Measurements from ENCODE around the gene NR1D1. TPM values are rescaled to one million over a fixed set of nuclear protein-coding genes. Genes with fewer than 3 reads are reported as not detected.

Gene NR1D1
- total and polyA plus RNA-seq, 2 of the 8 experiments (the other 6 are each of a cell fraction or from before 2014, with no cell fraction given) = 1.5 to 4.6 TPM

DNA sequence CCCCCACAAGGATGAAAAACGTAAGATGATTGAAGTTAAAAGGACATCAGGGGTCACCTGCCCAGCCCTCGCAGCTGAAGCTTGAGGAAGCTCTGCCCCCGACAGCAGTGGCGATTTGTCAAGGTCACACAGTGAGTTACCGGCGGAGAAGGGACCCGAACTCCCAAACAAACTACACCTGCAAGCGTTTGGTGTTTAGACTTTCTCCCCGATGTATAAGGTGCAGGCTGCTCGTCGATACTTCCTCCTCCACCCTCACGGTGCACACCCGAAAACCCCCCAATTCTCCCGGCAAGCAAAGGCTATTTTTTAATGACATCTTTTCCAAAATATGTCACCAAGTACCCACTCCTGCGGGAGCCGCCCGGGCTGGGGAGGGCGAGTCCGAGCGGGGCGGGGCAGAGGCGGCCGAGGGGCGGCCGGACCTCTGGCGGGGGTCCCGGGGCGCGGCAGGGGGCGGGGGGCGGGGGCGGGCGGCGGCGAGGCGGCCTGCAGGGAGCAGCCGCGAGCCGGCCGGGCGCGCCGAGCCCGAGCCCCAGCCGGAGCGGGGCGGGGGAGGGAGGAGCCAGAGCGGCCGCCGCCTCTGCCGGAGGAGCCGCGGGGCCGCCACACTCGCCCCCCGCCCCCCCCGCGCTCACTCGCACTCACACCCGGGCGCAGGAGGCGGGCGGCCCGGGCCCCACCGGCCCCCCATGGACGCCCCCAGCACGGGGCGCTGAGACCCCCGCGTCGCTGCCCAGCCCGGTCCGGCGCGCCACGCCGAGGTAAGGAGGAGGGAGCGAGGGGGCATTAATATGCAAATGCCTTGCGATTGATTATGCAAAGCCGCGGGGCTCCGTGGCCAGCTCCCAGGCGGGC, 37.8 kb downstream of the NR1D1 start, which contains the start of gene THRA:
TSS of gene THRA (plus strand) at position 637 of the 858 bp plus-strand sequence. CDS start 11,524 bp downstream, outside the sequence.
- peak within 1 kb of the TSS; percentile 84 for H4K5ac ChIP-seq (ENCODE audit: insufficient read length, low read depth, low read length)
- H3K4me2 ChIP-seq (ENCODE audit: insufficient read depth in 1 of 2, low read depth in 2 of 2, low read length in 2 of 2) = peak within 1 kb of the TSS; percentile 75 to 87
- peak within 1 kb of the TSS; percentile 60; the same call in 1 of the 2 replicates for H3K27ac ChIP-seq (ENCODE audit: low read depth, low read length)
- peak within 1 kb of the TSS; percentile 75 for H4K91ac ChIP-seq (replicated peaks; ENCODE audit: insufficient read length, low read length)
- no peak within 1 kb of the TSS for H3K23ac ChIP-seq (ENCODE audit: insufficient read length)
- peak within 1 kb of the TSS; percentile 39 to 48 (median 44); a peak in 5 of 7 replicates for H3K9ac ChIP-seq (replicated peaks in 1 of 4; ENCODE audit: extremely low read depth in 1 of 4, low read depth in 3 of 4, low read length in 3 of 4)
- peak within 1 kb of the TSS; percentile 34; the same call in 1 of the 2 replicates for H2AFZ ChIP-seq (ENCODE audit: low read length)
- H3K27me3 ChIP-seq (replicated peaks in 1 of 4; ENCODE audit: control insufficient read depth in 3 of 4, extremely low read depth in 1 of 4, insufficient read depth in 3 of 4, low read length in 3 of 4) = peaks cover 0 to 15% (median 10%) of the 10 kb centered on the region in 4 experiments; a peak in 6 of 7 replicates
- H3K4me3 ChIP-seq (ENCODE audit: extremely low read depth in 1 of 4, insufficient read depth in 2 of 4, low read depth in 3 of 4, low read length in 4 of 4) = peak within 1 kb of the TSS; percentile 78 to 87 (median 81)
- 5% methylated on average over 25 of the region's 83 CpGs; no CpG with 5 or more reads in 1 of the 2 experiments for WGBS, 2 experiments (ENCODE audit: extremely low coverage in 1 of 2, insufficient coverage in 1 of 2, insufficient read length in 1 of 2, insufficient replicate concordance in 2 of 2, low coverage in 1 of 2, low lambda C conversion rate in 2 of 2, missing lambda C conversion rate in 1 of 2)
- DNase-seq (ENCODE audit: low read depth in 1 of 2, low spot score in 2 of 2) = peak in 1 of 2 experiments; percentile 89
- ChIA-PET CTCF (ENCODE audit: partially characterized antibody) (interaction anchor here (0.6 to 38.4 kb wide), 13 partner anchors 10 to 108 kb away, joined by 3 to 876 read pairs (median 13); partner anchors contain the start of genes MED24 and NR1D1), POLR2A (ENCODE audit: partially characterized antibody) (interaction anchor here (0.7 to 5.8 kb wide), 9 partner anchors 8 to 129 kb away, joined by 3 to 64 read pairs (median 3); partner anchors contain the start of genes CASC3 and MED24)
- peaks cover 0 to 9% of the 10 kb centered on the region in 2 experiments for H4K20me1 ChIP-seq (replicated peaks in 1 of 2; ENCODE audit: control insufficient read depth in 1 of 2, insufficient read depth in 2 of 2, low read length in 2 of 2)
- no peaks in the 10 kb centered on the region for H3K79me2 ChIP-seq (ENCODE audit: control insufficient read depth in 1 of 2, insufficient read depth in 2 of 2, low read length in 2 of 2)
- H3K56ac ChIP-seq (replicated peaks; ENCODE audit: insufficient read length, low read depth, low read length) = peak within 1 kb of the TSS; percentile 66
- H3K36me3 ChIP-seq (ENCODE audit: control insufficient read depth in 2 of 4, insufficient read depth in 4 of 4, low read length in 3 of 4) = no peaks in the 10 kb centered on the region
- FAIRE-seq = no peak
- H2BK120ac ChIP-seq (replicated peaks; ENCODE audit: low read depth, low read length) = peak within 1 kb of the TSS; percentile 61
- H2BK20ac ChIP-seq (ENCODE audit: low read length) = peak within 1 kb of the TSS; percentile 1; the same call in 1 of the 2 replicates
- peaks cover 21 to 46% (median 31%) of the 10 kb centered on the region in 4 experiments for H3K4me1 ChIP-seq (replicated peaks in 1 of 4; ENCODE audit: control insufficient read depth in 3 of 4, insufficient read depth in 4 of 4, low read length in 3 of 4)
- H2BK5ac ChIP-seq (ENCODE audit: low read depth, low read length) = peak within 1 kb of the TSS; percentile 52; the same call in 1 of the 2 replicates
- no peak within 1 kb of the TSS for H3K14ac ChIP-seq (ENCODE audit: insufficient read length)
- H2BK12ac ChIP-seq (ENCODE audit: low read depth, low read length) = peak within 1 kb of the TSS; percentile 68; the same call in 1 of the 2 replicates
- peaks cover 6% of the 10 kb centered on the region; the same call in 1 of the 2 replicates for H3K23me2 ChIP-seq (ENCODE audit: low read depth, low read length)
- H3K79me1 ChIP-seq (ENCODE audit: low read depth, low read length) = peaks cover 6% of the 10 kb centered on the region; the same call in 1 of the 2 replicates
- H3K4ac ChIP-seq (replicated peaks; ENCODE audit: insufficient read length, low read depth, low read length) = peak within 1 kb of the TSS; percentile 71
- H3K18ac ChIP-seq (ENCODE audit: extremely low read depth, low read length) = peak within 1 kb of the TSS; percentile 78
- H2BK15ac ChIP-seq (ENCODE audit: low read length) = 0 out of 2 replicates have a peak within 1 kb of the TSS, but pooled peaks have one; percentile 5
- H2AK5ac ChIP-seq (ENCODE audit: low read depth, low read length) = no peak within 1 kb of the TSS
- no peaks in the 10 kb centered on the region for H3K9me3 ChIP-seq (ENCODE audit: insufficient read depth in 2 of 2, low read depth in 1 of 2, low read length in 1 of 2)
- peak within 1 kb of the TSS; percentile 65 for H4K8ac ChIP-seq (ENCODE audit: extremely low read depth, insufficient read depth, low read length)
- no peak for TF ChIP-seq BACH1 (IDR thresholded peaks at IDR 0.05; ENCODE audit: low read length)
- no peak for TF ChIP-seq TEAD4 (IDR thresholded peaks at IDR 0.05; ENCODE audit: low read depth, low read length)
- no peak for TF ChIP-seq BCL11A (IDR thresholded peaks at IDR 0.05; ENCODE audit: low read depth in 2 of 2, low read length in 2 of 2)
- no peak for TF ChIP-seq NRF1 (IDR thresholded peaks at IDR 0.05; ENCODE audit: low read depth, low read length)
- TF ChIP-seq POLR2A (IDR thresholded peaks at IDR 0.05; ENCODE audit: control extremely low read depth in 1 of 2, low read depth in 2 of 2, low read length in 2 of 2) = no peak
- no peak for TF ChIP-seq SUZ12 (IDR thresholded peaks at IDR 0.05; ENCODE audit: low read length)
- peak; percentile 52; the same call in 1 of the 2 replicates for TF ChIP-seq PHF8 (conservative IDR thresholded peaks at IDR 0.05; ENCODE audit: low read depth, low read length)
- no peak for TF ChIP-seq TAF1 (IDR thresholded peaks at IDR 0.05; ENCODE audit: low read depth, low read length)
- no peak for TF ChIP-seq EGR1 (IDR thresholded peaks at IDR 0.05; ENCODE audit: borderline replicate concordance, low read depth, low read length)
- TF ChIP-seq RAD21 (IDR thresholded peaks at IDR 0.05 in 1 of 2, conservative IDR thresholded peaks at IDR 0.05 in 1 of 2; ENCODE audit: low read depth in 2 of 2, low read length in 2 of 2) = no peak
- TF ChIP-seq SP4 (IDR thresholded peaks at IDR 0.05; ENCODE audit: low read length) = no peak

Data from H1 (cell line).